ENCODE results near the gene ARNT2. TPM values are rescaled to one million over a fixed set of nuclear protein-coding genes. Genes with fewer than 3 reads are reported as not detected.

The ARNT2 gene
- total RNA-seq, 5 donors from 2014 or later (not counting 1 experiment from before 2014, with no cell fraction given) = 0.18 TPM; not detected in 4

GRCh38 chr15:80503319-80503952 is 99.3 kb downstream of the ARNT2 start:
- Mint-ChIP-seq H3K36me3 (no peaks in the 10 kb centered on the region), H3K4me1 (no peaks in the 10 kb centered on the region), H3K27me3 (peaks cover 8 to 9% of the 10 kb centered on the region in 2 donors), H3K4me3 (no peak overlapping the region), H3K9me3 (no peaks in the 10 kb centered on the region), H3K27ac (no peak overlapping the region)
- Histone ChIP-seq H3K27ac (ENCODE audit: low read length) (no peak overlapping the region), H3K4me1 (ENCODE audit: control insufficient read depth in 1 of 2, extremely low read depth in 1 of 2, insufficient read depth in 2 of 2, low read length in 2 of 2) (no peaks in the 10 kb centered on the region), H3K27me3 (replicated peaks in 1 of 2; ENCODE audit: control insufficient read depth in 2 of 2, extremely low read depth in 1 of 2, insufficient read depth in 2 of 2, low read length in 1 of 2) (peaks cover 0 to 21% of the 10 kb centered on the region in 2 experiments), H3K9me3 (no peaks in the 10 kb centered on the region), H3K4me3 (ENCODE audit: control insufficient read depth in 1 of 2, extremely low read depth in 1 of 2, low read length in 1 of 2) (no peak overlapping the region), H3K36me3 (ENCODE audit: control insufficient read depth in 2 of 2, extremely low read depth in 1 of 2, insufficient read depth in 1 of 2, low read length in 1 of 2) (no peaks in the 10 kb centered on the region)
- ATAC-seq (replicated peaks in 1 of 4) (no peak), DNase-seq (no peak)
- POLR2A ChIA-PET = no interaction called here
- WGBS (ENCODE audit: insufficient coverage) = 94% methylated on average over 4 of the region's 11 CpGs
- CTCF ChIA-PET = no interaction called here

GRCh38 chr15:80504931-80505330 is 100.7 kb downstream of the ARNT2 start:
- Histone ChIP-seq H3K4me3 (ENCODE audit: control insufficient read depth in 1 of 2, extremely low read depth in 1 of 2, low read length in 1 of 2) (no peak overlapping the region), H3K4me1 (ENCODE audit: control insufficient read depth in 1 of 2, extremely low read depth in 1 of 2, insufficient read depth in 2 of 2, low read length in 2 of 2) (no peaks in the 10 kb centered on the region), H3K36me3 (ENCODE audit: control insufficient read depth in 2 of 2, extremely low read depth in 1 of 2, insufficient read depth in 1 of 2, low read length in 1 of 2) (no peaks in the 10 kb centered on the region), H3K9me3 (no peaks in the 10 kb centered on the region), H3K27me3 (replicated peaks in 1 of 2; ENCODE audit: control insufficient read depth in 2 of 2, extremely low read depth in 1 of 2, insufficient read depth in 2 of 2, low read length in 1 of 2) (peaks cover 0 to 21% of the 10 kb centered on the region in 2 experiments), H3K27ac (ENCODE audit: low read length) (no peak overlapping the region)
- H3K27me3 Mint-ChIP-seq = peaks cover 13 to 15% of the 10 kb centered on the region in 2 donors
- CTCF ChIA-PET = no interaction called here
- no peak for DNase-seq
- H3K27ac Mint-ChIP-seq = no peak overlapping the region
- no peaks in the 10 kb centered on the region for H3K36me3 Mint-ChIP-seq
- H3K9me3 Mint-ChIP-seq = peaks cover 0 to 5% (median 0%) of the 10 kb centered on the region in 3 donors
- WGBS (ENCODE audit: insufficient coverage) = 86% methylated on average over 9 of the region's 9 CpGs
- H3K4me1 Mint-ChIP-seq = no peaks in the 10 kb centered on the region
- POLR2A ChIA-PET = no interaction called here
- H3K4me3 Mint-ChIP-seq = no peak overlapping the region
- no peak for ATAC-seq (replicated peaks in 1 of 4)

GRCh38 chr15:80506286-80506893 is 102.2 kb downstream of the ARNT2 start:
- CTCF ChIA-PET = no interaction called here
- no peaks in the 10 kb centered on the region for H3K36me3 ChIP-seq (ENCODE audit: control insufficient read depth in 2 of 2, extremely low read depth in 1 of 2, insufficient read depth in 1 of 2, low read length in 1 of 2)

GRCh38 chr15:80507131-80507530 is 102.9 kb downstream of the ARNT2 start:
- Mint-ChIP-seq H3K4me1 (no peaks in the 10 kb centered on the region), H3K27ac (no peak overlapping the region), H3K36me3 (no peaks in the 10 kb centered on the region), H3K4me3 (no peak overlapping the region), H3K27me3 (peaks cover 10 to 13% of the 10 kb centered on the region in 2 donors), H3K9me3 (peaks cover 0 to 5% (median 0%) of the 10 kb centered on the region in 3 donors)
- Histone ChIP-seq H3K36me3 (ENCODE audit: control insufficient read depth in 2 of 2, extremely low read depth in 1 of 2, insufficient read depth in 1 of 2, low read length in 1 of 2) (no peaks in the 10 kb centered on the region), H3K9me3 (no peaks in the 10 kb centered on the region), H3K4me3 (ENCODE audit: control insufficient read depth in 1 of 2, extremely low read depth in 1 of 2, low read length in 1 of 2) (no peak overlapping the region), H3K27ac (ENCODE audit: low read length) (no peak overlapping the region), H3K27me3 (replicated peaks in 1 of 2; ENCODE audit: control insufficient read depth in 2 of 2, extremely low read depth in 1 of 2, insufficient read depth in 2 of 2, low read length in 1 of 2) (peaks cover 0 to 21% of the 10 kb centered on the region in 2 experiments), H3K4me1 (ENCODE audit: control insufficient read depth in 1 of 2, extremely low read depth in 1 of 2, insufficient read depth in 2 of 2, low read length in 2 of 2) (no peaks in the 10 kb centered on the region)
- ChIA-PET POLR2A (no interaction called here), CTCF (no interaction called here)
- ATAC-seq (replicated peaks in 1 of 4) = no peak
- no peak for DNase-seq
- WGBS (ENCODE audit: insufficient coverage) = 56% methylated on average over 5 of the region's 5 CpGs

More at GRCh38 chr15:80506286-80506893, 102.2 kb downstream of the ARNT2 start:
- Mint-ChIP-seq H3K4me1 (no peaks in the 10 kb centered on the region), H3K9me3 (peaks cover 0 to 5% (median 0%) of the 10 kb centered on the region in 3 donors), H3K36me3 (no peaks in the 10 kb centered on the region), H3K27me3 (peaks cover 13 to 17% of the 10 kb centered on the region in 2 donors), H3K27ac (no peak overlapping the region), H3K4me3 (no peak overlapping the region)
- Histone ChIP-seq H3K9me3 (no peaks in the 10 kb centered on the region), H3K27ac (ENCODE audit: low read length) (no peak overlapping the region), H3K27me3 (replicated peaks in 1 of 2; ENCODE audit: control insufficient read depth in 2 of 2, extremely low read depth in 1 of 2, insufficient read depth in 2 of 2, low read length in 1 of 2) (peaks cover 0 to 21% of the 10 kb centered on the region in 2 experiments), H3K4me1 (ENCODE audit: control insufficient read depth in 1 of 2, extremely low read depth in 1 of 2, insufficient read depth in 2 of 2, low read length in 2 of 2) (no peaks in the 10 kb centered on the region), H3K4me3 (ENCODE audit: control insufficient read depth in 1 of 2, extremely low read depth in 1 of 2, low read length in 1 of 2) (no peak overlapping the region)
- no peak for ATAC-seq (replicated peaks in 1 of 4)
- 76% methylated on average over 5 of the region's 5 CpGs for WGBS (ENCODE audit: insufficient coverage)
- no peak for DNase-seq
- POLR2A ChIA-PET = no interaction called here

GRCh38 chr15:80507638-80508316 is 103.6 kb downstream of the ARNT2 start:
- DNase-seq (no peak), ATAC-seq (replicated peaks in 1 of 4) (no peak)
- Mint-ChIP-seq H3K27ac (no peak overlapping the region), H3K4me1 (no peaks in the 10 kb centered on the region), H3K9me3 (peaks cover 0 to 5% (median 0%) of the 10 kb centered on the region in 3 donors), H3K4me3 (no peak overlapping the region), H3K36me3 (no peaks in the 10 kb centered on the region), H3K27me3 (peaks cover 4 to 8% of the 10 kb centered on the region in 2 donors)
- H3K27me3 ChIP-seq (replicated peaks in 1 of 2; ENCODE audit: control insufficient read depth in 2 of 2, extremely low read depth in 1 of 2, insufficient read depth in 2 of 2, low read length in 1 of 2) = peaks cover 0 to 14% of the 10 kb centered on the region in 2 experiments
- H3K4me3 ChIP-seq (ENCODE audit: control insufficient read depth in 1 of 2, extremely low read depth in 1 of 2, low read length in 1 of 2) = no peak overlapping the region
- H3K9me3 ChIP-seq = no peaks in the 10 kb centered on the region
- H3K36me3 ChIP-seq (ENCODE audit: control insufficient read depth in 2 of 2, extremely low read depth in 1 of 2, insufficient read depth in 1 of 2, low read length in 1 of 2) = no peaks in the 10 kb centered on the region
- CTCF ChIA-PET = no interaction called here
- no peak overlapping the region for H3K27ac ChIP-seq (ENCODE audit: low read length)
- POLR2A ChIA-PET = no interaction called here
- WGBS (ENCODE audit: insufficient coverage) = 90% methylated on average over 14 of the region's 18 CpGs
- no peaks in the 10 kb centered on the region for H3K4me1 ChIP-seq (ENCODE audit: control insufficient read depth in 1 of 2, extremely low read depth in 1 of 2, insufficient read depth in 2 of 2, low read length in 2 of 2)

GRCh38 chr15:80508783-80509182 is 104.6 kb downstream of the ARNT2 start:
- Mint-ChIP-seq H3K4me1 (no peaks in the 10 kb centered on the region), H3K9me3 (peaks cover 0 to 5% (median 0%) of the 10 kb centered on the region in 3 donors), H3K36me3 (no peaks in the 10 kb centered on the region), H3K27ac (no peak overlapping the region), H3K27me3 (peaks cover 4 to 8% of the 10 kb centered on the region in 2 donors), H3K4me3 (no peak overlapping the region)
- no peaks in the 10 kb centered on the region for H3K9me3 ChIP-seq
- H3K27me3 ChIP-seq (replicated peaks in 1 of 2; ENCODE audit: control insufficient read depth in 2 of 2, extremely low read depth in 1 of 2, insufficient read depth in 2 of 2, low read length in 1 of 2) = peaks cover 0 to 8% of the 10 kb centered on the region in 2 experiments
- no peak for ATAC-seq (replicated peaks in 1 of 4)
- H3K36me3 ChIP-seq (ENCODE audit: control insufficient read depth in 2 of 2, extremely low read depth in 1 of 2, insufficient read depth in 1 of 2, low read length in 1 of 2) = no peaks in the 10 kb centered on the region
- DNase-seq = no peak
- no peak overlapping the region for H3K27ac ChIP-seq (ENCODE audit: low read length)
- POLR2A ChIA-PET = no interaction called here
- 0% methylated on average over 1 of the region's 4 CpGs for whole genome bisulfite sequencing (ENCODE audit: insufficient coverage)
- H3K4me3 ChIP-seq (ENCODE audit: control insufficient read depth in 1 of 2, extremely low read depth in 1 of 2, low read length in 1 of 2) = no peak overlapping the region
- H3K4me1 ChIP-seq (ENCODE audit: control insufficient read depth in 1 of 2, extremely low read depth in 1 of 2, insufficient read depth in 2 of 2, low read length in 2 of 2) = no peaks in the 10 kb centered on the region
- CTCF ChIA-PET = no interaction called here
